AG04450 (cell line): ENCODE results near the gene TIGIT. TPM values are rescaled to one million over a fixed set of nuclear protein-coding genes. Genes with fewer than 3 reads are reported as not detected.

Source experiments
- CTCF ChIA-PET: fragments of 300-600, 350-600 bp; formaldehyde crosslinking; extraction: SDS; loops from one replicate; lab custom pipeline; 2022; ENCODE audit warnings: antibody characterized with exemption, inconsistent platforms; lab: Charles Lee
- POLR2A ChIA-PET: fragments of 350-600 bp; formaldehyde crosslinking; extraction: SDS; loops from one replicate; lab custom pipeline; 2021; ENCODE audit warnings: antibody characterized with exemption, inconsistent platforms; lab: Yijun Ruan, JAX
- DNase-seq: peaks from one replicate; pipeline ENCODE4 v3.0.0-alpha.2; 2011; ENCODE audit warnings: low read depth, low spot score
- H3K27ac ChIP-seq: one replicate; pipeline ENCODE4 v1.5.1; 2012; ENCODE audit warnings: low read depth, low read length, control low read depth
- H3K27me3 ChIP-seq: one replicate; pipeline ENCODE4 v1.6.0; 2012; ENCODE audit warnings: low read length; ENCODE audit not compliant: control insufficient read depth, insufficient read depth
- H3K4me3 ChIP-seq: 2 replicates; pipeline ENCODE4 v1.5.1; 2011; ENCODE audit warnings: mild to moderate bottlenecking, low read depth, low read length, control low read depth
- H3K9me3 ChIP-seq: 2 replicates; pipeline ENCODE4 v1.5.1; 2012; ENCODE audit warnings: low read length; ENCODE audit not compliant: control insufficient read depth, insufficient read depth
- polyA plus RNA-seq: library from polyadenylated mRNA; depleted of rRNA; stranded (reverse); fragments of >200 nt; gene quantifications from 2 replicates; pipeline ENCODE4 v1.2.3, GENCODE V29; 2011
- TF ChIP-seq, protein P1 (sequence below): IDR thresholded peaks from 2 replicates; pipeline ENCODE4 v1.5.1; 2011; ENCODE audit warnings: low read depth, low read length, control low read depth, inconsistent platforms

TIGIT gene
- polyA plus RNA-seq, 1 experiment, result not detected

DNA sequence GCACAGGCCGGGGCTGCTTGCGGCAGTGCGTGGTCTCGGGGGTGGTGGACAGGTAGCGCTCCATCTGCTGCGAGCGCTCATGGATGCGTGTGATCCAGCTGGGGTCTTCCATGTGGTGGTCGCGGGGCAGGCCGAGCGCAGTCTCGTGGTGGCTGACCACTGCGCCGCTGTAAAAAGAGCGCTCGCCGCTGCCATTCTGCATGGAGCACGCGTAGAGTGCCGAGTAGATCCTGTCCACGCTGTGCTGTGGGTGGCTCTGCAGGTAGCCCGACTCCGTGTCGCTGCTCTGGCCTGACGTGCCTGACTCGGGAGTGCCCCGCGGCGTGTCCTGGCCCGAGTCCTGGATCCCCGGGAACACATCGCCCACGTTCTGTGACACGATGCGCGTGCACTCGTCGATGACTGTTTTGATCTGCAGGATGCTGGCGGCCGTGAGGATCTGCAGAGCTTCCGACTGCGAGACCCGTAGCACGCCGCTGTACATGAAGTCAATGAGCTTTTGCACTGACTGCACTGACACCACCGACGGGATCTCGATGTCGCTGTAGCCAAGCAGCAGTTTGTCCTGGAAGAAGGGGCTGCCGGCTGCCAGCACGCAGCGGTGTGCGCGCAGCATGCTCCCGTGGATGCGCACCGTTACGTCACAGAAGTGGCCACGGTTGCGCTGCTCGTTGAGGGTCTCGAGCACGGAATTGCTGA, 57.4 kb downstream of the TIGIT start:
- ChIA-PET POLR2A (no interaction called here), CTCF (no interaction called here)
- Histone ChIP-seq H3K9me3 (peaks cover 11% of the 10 kb centered on the region), H3K27me3 (no peaks in the 10 kb centered on the region), H3K4me3 (no peak overlapping the region), H3K27ac (no peak overlapping the region)
- DNase-seq, result no peak
- TF ChIP-seq, protein P1, sequence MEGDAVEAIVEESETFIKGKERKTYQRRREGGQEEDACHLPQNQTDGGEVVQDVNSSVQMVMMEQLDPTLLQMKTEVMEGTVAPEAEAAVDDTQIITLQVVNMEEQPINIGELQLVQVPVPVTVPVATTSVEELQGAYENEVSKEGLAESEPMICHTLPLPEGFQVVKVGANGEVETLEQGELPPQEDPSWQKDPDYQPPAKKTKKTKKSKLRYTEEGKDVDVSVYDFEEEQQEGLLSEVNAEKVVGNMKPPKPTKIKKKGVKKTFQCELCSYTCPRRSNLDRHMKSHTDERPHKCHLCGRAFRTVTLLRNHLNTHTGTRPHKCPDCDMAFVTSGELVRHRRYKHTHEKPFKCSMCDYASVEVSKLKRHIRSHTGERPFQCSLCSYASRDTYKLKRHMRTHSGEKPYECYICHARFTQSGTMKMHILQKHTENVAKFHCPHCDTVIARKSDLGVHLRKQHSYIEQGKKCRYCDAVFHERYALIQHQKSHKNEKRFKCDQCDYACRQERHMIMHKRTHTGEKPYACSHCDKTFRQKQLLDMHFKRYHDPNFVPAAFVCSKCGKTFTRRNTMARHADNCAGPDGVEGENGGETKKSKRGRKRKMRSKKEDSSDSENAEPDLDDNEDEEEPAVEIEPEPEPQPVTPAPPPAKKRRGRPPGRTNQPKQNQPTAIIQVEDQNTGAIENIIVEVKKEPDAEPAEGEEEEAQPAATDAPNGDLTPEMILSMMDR, result no peak

DNA sequence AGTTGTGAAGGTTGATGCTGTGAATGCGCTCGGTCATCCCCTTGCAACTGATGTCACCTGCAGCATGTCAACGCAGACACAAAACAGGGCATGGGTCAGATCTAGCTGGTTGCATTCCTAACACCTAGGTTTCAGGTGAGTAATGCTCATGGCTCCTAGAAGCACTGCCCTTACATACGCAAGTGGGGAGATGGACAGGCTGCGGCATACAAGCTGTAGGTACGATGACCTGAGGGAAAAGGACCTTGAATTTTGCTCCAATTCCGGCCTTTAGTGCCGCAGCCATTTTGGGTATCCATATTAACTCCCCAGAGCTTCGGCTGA, 58.0 kb downstream of the TIGIT start:
- H3K9me3 ChIP-seq, result peaks cover 11% of the 10 kb centered on the region
- TF ChIP-seq, protein P1, result no peak
- CTCF ChIA-PET, result no interaction called here
- no peak overlapping the region for H3K27ac ChIP-seq
- no peak for DNase-seq
- no peak overlapping the region for H3K4me3 ChIP-seq
- no peaks in the 10 kb centered on the region for H3K27me3 ChIP-seq
- POLR2A ChIA-PET, result no interaction called here

DNA sequence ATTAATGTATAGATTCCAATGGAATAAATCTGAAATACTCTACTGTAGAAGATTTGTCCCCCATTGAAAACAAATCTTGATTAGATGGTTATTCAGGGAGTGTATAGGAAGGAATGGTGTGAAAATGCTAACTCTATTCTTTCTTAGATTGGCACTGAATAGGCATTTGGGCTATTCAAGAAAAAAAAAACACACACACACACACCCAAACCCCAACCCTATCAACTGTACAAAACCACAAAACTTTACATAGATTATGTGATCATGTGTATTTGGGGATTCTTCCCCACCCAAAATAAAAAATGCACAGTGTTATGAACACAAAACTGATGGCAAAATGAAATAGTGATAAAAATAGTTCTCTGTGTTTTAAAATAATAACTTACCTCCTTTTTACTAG, 61.8 kb downstream of the TIGIT start:
- ChIA-PET POLR2A (no interaction called here), CTCF (interaction anchor here (0.6 kb wide), 1 partner anchor 114 kb away, joined by 4 read pairs; no protein-coding TSS in a partner anchor)
- no peaks in the 10 kb centered on the region for H3K27me3 ChIP-seq
- no peak for DNase-seq
- H3K4me3 ChIP-seq, result no peak overlapping the region
- TF ChIP-seq, protein P1, result no peak
- H3K9me3 ChIP-seq, result peaks cover 10% of the 10 kb centered on the region
- H3K27ac ChIP-seq, result no peak overlapping the region

DNA sequence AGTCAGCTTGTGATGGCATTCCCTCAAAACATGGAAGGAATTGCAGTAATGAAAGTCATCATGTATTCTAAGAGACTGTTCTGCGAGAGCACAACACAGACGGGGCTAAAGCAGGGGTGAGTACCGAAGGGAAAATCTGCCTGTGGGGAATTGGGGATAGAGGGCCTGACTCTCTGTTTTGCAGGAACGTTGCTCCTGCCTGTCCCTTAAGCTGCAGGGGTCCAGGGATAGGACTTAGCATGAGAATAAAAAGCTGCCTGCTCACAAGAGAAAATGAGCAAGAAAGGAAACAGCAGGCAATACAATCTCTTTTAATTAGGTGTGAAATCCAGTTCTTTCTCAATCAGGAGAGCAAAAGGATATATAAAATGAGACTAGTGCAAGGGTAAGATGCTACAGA, 62.2 kb downstream of the TIGIT start:
- no peak overlapping the region for H3K4me3 ChIP-seq
- POLR2A ChIA-PET, result interaction anchor here (0.6 kb wide), 1 partner anchor 13 kb away, joined by 7 read pairs; no protein-coding TSS in a partner anchor
- no peak for DNase-seq
- peaks cover 6% of the 10 kb centered on the region for H3K9me3 ChIP-seq
- CTCF ChIA-PET, result interaction anchor here (0.7 kb wide), 1 partner anchor 20 kb away, joined by 3 read pairs; no protein-coding TSS in a partner anchor
- TF ChIP-seq, protein P1, result no peak
- no peak overlapping the region for H3K27ac ChIP-seq
- H3K27me3 ChIP-seq, result no peaks in the 10 kb centered on the region

DNA sequence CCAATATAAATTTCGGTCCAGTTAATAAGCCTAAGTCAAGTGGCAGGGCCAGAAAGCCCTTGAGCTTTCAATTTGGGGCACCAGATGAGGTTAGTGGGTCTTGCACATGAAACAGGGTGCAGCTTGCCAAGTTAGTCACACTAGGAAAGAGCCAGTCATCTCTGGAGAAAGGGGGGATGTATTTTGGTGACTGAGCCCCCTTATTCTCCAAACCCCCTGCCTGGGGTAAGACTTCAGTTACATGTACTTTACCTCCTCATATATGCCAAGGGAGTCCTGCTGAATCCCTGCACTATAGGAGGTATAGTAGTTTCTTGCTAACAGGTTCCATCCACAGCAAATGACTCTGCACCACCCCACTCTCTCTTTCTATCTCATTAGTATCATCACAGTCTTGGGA, 62.7 kb downstream of the TIGIT start:
- POLR2A ChIA-PET, result interaction anchor here (0.6 kb wide), 1 partner anchor 13 kb away, joined by 7 read pairs; no protein-coding TSS in a partner anchor
- H3K27me3 ChIP-seq, result no peaks in the 10 kb centered on the region
- CTCF ChIA-PET, result interaction anchor here (0.7 kb wide), 1 partner anchor 21 kb away, joined by 3 read pairs; no protein-coding TSS in a partner anchor
- TF ChIP-seq, protein P1, result no peak
- no peak overlapping the region for H3K4me3 ChIP-seq
- H3K27ac ChIP-seq, result no peak overlapping the region
- peaks cover 2% of the 10 kb centered on the region; the same call in 1 of the 2 replicates for H3K9me3 ChIP-seq
- DNase-seq, result no peak
